Activated CD8-positive, alpha-beta T cell treated with anti-CD3 and anti-CD28 coated beads for 36 hours (primary cell): ENCODE measurements around the gene RALB. TPM values are rescaled to one million over a fixed set of nuclear protein-coding genes. Genes with fewer than 3 reads are reported as not detected.

Experiments
- ATAC-seq: fragments of 200-7000 bp; cut with Tn5 transposase; one replicate; pipeline ENCODE4 v1.10.0; 2021; ENCODE audit warnings: mild to moderate bottlenecking, moderate library complexity
- CTCF ChIA-PET: fragments of 350-600 bp; sonication (Branson Sonifier 250); formaldehyde crosslinking; loops from one replicate; lab custom pipeline; 2021; ENCODE audit warnings: antibody characterized with exemption; lab: Charles Lee
- POLR2A ChIA-PET: fragments of 350-600 bp; sonication (Branson Sonifier 250); formaldehyde crosslinking; loops from one replicate; lab custom pipeline; 2021; ENCODE audit warnings: antibody characterized with exemption; lab: Charles Lee
- DNase-seq: peaks from one replicate; pipeline ENCODE4 v3.0.0-alpha.2; 2020
- H3K27ac Mint-ChIP-seq: one replicate; pipeline ENCODE4 v1.8.0; 2021; ENCODE audit warnings: mild to moderate bottlenecking, mixed read lengths
- H3K27me3 Mint-ChIP-seq: one replicate; pipeline ENCODE4 v1.8.0; 2021; ENCODE audit warnings: mixed read lengths
- H3K36me3 Mint-ChIP-seq: one replicate; pipeline ENCODE4 v1.8.0; 2021; ENCODE audit warnings: low read depth, mixed read lengths
- H3K4me1 Mint-ChIP-seq: one replicate; pipeline ENCODE4 v1.8.0; 2021; ENCODE audit warnings: low read depth, mixed read lengths
- H3K4me3 Mint-ChIP-seq: one replicate; pipeline ENCODE4 v1.8.0; 2021; ENCODE audit warnings: mild to moderate bottlenecking, moderate library complexity, mixed read lengths
- H3K9me3 Mint-ChIP-seq: one replicate; pipeline ENCODE4 v1.8.0; 2021; ENCODE audit warnings: mixed read lengths
- intact Hi-C: fragments of 100-400 bp; cut with micrococcal nuclease; formaldehyde crosslinking; loops from one replicate; pipeline ENCODE4 v1.10.0; 2022
- total RNA-seq, 2 experiments: library from RNA; stranded (reverse); gene quantifications; one replicate each; pipeline ENCODE4 v1.2.3, GENCODE V29; 2021
- TF ChIP-seq, protein P1 (sequence below): fragments of 200-600 bp; IDR thresholded peaks from one replicate; pipeline ENCODE4 v1.8.0; 2022; ENCODE audit warnings: antibody characterized with exemption, mild to moderate bottlenecking

RALB gene
- total RNA-seq, 2 experiments from 2014 or later = 16.7 to 17.6 TPM

DNA sequence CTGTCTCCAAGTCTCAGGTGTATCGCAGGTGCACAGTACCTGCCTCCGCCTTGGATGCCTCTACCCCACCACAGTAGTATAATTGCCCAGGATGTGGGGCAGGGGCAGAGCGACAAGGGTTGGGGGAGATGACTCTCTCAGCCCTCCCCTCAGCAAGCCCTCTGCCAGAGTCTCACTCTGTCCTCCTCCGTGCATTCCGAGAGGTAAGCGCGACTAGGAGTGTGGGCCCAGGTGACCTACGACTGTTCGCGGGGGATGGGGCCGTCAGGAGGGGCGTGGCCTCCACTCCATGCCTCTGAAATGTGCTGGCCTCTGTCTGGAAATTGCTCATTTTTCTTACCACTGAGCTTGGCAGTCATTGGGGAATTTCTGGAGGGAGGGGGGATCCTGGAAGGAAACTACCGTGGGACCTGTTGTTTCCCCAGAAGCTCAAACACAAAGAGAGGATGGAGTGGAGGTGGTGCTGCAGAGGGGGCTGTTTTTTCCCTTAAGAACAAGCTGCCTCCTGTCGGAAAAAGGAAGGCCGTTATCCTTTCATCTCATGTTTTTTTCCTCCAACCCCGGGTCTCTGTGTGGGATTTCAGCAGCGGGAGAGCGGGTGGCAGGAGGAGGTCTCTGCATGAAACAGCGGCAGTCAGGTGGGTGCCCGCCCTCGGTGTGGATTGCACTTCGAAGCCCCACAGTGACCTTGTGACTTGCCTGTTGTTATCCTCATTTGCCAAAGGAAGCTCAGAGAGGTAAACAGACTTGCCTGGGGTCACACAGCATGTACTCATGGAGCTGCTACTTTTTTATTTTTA is 13.0 kb upstream of the RALB start:
- no peak overlapping the region for H3K27ac Mint-ChIP-seq
- peaks cover 5% of the 10 kb centered on the region for H3K4me1 Mint-ChIP-seq
- CTCF ChIA-PET = interaction anchor here (1.0 to 1.6 kb wide), 2 partner anchors 65 to 416 kb away, joined by 3 to 4 read pairs; no protein-coding TSS in a partner anchor
- TF ChIP-seq, protein P1, sequence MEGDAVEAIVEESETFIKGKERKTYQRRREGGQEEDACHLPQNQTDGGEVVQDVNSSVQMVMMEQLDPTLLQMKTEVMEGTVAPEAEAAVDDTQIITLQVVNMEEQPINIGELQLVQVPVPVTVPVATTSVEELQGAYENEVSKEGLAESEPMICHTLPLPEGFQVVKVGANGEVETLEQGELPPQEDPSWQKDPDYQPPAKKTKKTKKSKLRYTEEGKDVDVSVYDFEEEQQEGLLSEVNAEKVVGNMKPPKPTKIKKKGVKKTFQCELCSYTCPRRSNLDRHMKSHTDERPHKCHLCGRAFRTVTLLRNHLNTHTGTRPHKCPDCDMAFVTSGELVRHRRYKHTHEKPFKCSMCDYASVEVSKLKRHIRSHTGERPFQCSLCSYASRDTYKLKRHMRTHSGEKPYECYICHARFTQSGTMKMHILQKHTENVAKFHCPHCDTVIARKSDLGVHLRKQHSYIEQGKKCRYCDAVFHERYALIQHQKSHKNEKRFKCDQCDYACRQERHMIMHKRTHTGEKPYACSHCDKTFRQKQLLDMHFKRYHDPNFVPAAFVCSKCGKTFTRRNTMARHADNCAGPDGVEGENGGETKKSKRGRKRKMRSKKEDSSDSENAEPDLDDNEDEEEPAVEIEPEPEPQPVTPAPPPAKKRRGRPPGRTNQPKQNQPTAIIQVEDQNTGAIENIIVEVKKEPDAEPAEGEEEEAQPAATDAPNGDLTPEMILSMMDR = no peak
- POLR2A ChIA-PET = interaction anchor here (1.1 to 1.3 kb wide), 2 partner anchors 9 to 15 kb away, joined by 3 read pairs; no protein-coding TSS in a partner anchor
- peaks cover 5% of the 10 kb centered on the region for H3K9me3 Mint-ChIP-seq
- H3K36me3 Mint-ChIP-seq = no peaks in the 10 kb centered on the region
- H3K27me3 Mint-ChIP-seq = no peaks in the 10 kb centered on the region
- no peak for DNase-seq
- no peak overlapping the region for H3K4me3 Mint-ChIP-seq
- ATAC-seq = no peak
- intact Hi-C loops = no loop called here

DNA sequence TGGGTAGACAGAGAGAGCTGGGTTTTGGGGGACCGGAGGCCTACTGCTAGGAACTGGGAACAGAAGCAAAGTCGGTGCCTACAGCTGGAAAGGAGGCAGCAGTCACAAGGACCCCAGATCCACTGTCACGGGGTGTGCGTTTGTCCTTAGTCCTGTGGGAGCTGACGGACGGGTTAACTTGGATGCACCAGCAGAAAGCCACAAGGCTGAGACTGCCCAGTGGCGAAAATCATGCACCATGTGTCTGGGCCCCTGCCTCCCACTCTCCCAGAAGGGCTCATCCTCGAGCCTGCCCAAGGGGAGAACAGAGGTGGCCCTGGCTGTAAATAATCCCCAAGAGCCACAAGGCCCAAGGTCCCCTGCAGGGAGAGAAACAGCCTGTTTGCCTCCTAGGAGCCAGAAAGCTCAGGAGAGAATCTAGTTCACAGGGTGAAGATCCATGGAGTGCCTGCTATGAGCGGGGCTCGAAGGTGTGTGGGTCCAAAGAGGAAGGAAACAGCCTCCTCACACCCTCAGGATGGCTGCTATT is 11.7 kb upstream of the RALB start:
- Mint-ChIP-seq H3K4me1 (peaks cover 5% of the 10 kb centered on the region), H3K27me3 (no peaks in the 10 kb centered on the region), H3K4me3 (no peak overlapping the region), H3K36me3 (no peaks in the 10 kb centered on the region), H3K9me3 (peaks cover 4% of the 10 kb centered on the region), H3K27ac (no peak overlapping the region)
- intact Hi-C loops = no loop called here
- POLR2A ChIA-PET = interaction anchor here (0.8 to 1.3 kb wide), 2 partner anchors 9 to 16 kb away, joined by 3 read pairs; no protein-coding TSS in a partner anchor
- CTCF ChIA-PET = interaction anchor here (1.6 kb wide), 1 partner anchor 66 kb away, joined by 4 read pairs; no protein-coding TSS in a partner anchor
- DNase-seq = no peak
- no peak for ATAC-seq
- TF ChIP-seq, protein P1 = no peak

DNA sequence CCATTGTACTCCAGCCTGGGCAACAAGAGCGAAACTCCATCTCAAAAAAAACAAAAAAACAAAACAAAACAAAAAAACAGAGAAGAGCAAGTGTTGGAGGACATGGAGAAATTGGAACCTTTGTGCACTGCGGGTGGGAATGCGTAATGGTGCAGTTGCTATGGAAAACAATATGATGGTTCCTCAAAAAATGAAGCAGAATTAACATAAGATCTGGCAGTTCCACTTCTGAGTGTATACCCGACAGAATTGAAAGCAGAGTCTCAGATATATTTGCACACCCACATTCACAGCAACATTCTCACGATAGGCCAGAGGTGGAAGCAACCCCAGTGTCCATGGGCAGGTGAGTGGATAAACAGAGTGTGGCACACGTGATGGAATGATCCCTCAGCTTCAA is 11.0 kb upstream of the RALB start:
- intact Hi-C loops = no loop called here
- TF ChIP-seq, protein P1 = no peak
- peaks cover 4% of the 10 kb centered on the region for H3K27me3 Mint-ChIP-seq
- POLR2A ChIA-PET = interaction anchor here (0.8 kb wide), 1 partner anchor 9 kb away, joined by 3 read pairs; no protein-coding TSS in a partner anchor
- CTCF ChIA-PET = no interaction called here
- H3K9me3 Mint-ChIP-seq = peaks cover 4% of the 10 kb centered on the region
- no peak for ATAC-seq
- H3K4me1 Mint-ChIP-seq = peaks cover 5% of the 10 kb centered on the region
- H3K4me3 Mint-ChIP-seq = no peak overlapping the region
- no peak overlapping the region for H3K27ac Mint-ChIP-seq
- H3K36me3 Mint-ChIP-seq = no peaks in the 10 kb centered on the region
- DNase-seq = no peak

DNA sequence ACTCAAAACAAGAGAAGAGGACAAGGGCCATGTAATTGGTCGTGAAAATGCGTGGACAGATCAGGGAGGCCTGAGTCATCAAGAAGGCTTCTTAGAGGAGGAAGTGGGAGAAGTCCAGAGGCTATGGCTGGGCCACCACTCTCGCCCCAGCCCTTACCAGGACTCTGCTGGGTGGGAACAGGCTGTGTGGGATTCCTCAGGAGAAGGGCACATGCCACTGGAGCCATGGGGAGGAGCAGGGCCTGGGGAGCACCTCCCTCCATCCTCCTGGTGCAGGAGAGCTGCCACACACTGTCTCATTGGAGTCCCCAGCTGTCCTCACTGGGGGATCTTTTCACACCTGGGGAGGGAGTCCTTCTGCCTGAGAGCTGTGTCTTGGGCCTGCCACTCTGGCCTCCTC is 9.4 kb upstream of the RALB start:
- ATAC-seq (no peak), DNase-seq (no peak)
- TF ChIP-seq, protein P1 = no peak
- Mint-ChIP-seq H3K4me3 (no peak overlapping the region), H3K27me3 (peaks cover 6% of the 10 kb centered on the region), H3K4me1 (peaks cover 3% of the 10 kb centered on the region), H3K27ac (no peak overlapping the region), H3K9me3 (peaks cover 4% of the 10 kb centered on the region), H3K36me3 (no peaks in the 10 kb centered on the region)
- intact Hi-C loops = no loop called here
- CTCF ChIA-PET = interaction anchor here (1.2 kb wide), 1 partner anchor 9 kb away, joined by 4 read pairs; no protein-coding TSS in a partner anchor
- POLR2A ChIA-PET = interaction anchor here (1.2 kb wide), 1 partner anchor 9 kb away, joined by 3 read pairs; no protein-coding TSS in a partner anchor
